Fibroblast of peridontal ligament (primary cell): Measurements from ENCODE around the gene MED9.
"Not testable (repeated sequence)": the region's sequence is repeated elsewhere in the genome, so short reads cannot be mapped to it uniquely, and the experiment has no call there.

Experiments
- DNase-seq: peaks from one replicate; pipeline ENCODE4 v3.0.0-alpha.2; 2010; ENCODE audit errors: extremely low read depth

Gene MED9

DNA sequence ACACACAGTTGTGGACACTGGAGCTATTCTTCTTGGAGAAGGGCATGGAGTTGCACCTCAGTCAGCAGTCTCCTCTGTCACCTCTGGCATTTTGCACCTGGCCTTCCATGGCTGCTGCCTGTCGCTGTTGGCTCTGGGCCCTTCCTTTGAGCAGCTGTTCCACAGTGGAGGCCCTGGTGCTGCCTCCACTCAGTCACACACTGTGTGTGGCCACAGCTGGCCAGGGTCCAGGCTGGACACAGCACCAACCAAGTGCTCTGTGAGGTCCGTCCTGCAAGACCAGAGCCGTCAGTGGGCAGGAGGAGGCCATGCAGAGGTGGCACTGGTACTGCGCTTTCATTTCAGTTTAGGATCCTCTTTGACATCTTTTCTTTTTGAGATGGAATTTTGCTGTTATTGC is 21.6 kb upstream of the MED9 start:
- no peak for DNase-seq

DNA sequence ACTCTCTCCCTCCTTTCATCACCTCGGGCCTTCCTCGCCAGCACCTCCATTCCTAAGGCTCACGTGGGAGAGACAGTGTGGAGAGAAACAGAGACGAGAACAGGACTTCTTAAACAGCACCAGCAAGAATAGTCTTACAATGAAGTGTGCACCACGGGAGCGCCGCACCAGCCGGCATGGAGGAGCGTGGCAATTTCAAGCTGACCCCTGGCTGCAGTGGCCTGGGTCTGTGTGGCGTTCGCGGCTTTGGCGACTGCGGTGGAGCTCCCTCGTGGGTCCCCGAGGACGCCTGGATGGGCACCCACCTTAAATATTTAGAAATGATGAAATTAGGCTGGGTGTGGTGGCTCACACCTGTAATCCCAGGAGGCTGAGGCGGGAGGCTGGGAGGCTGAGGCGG is 20.5 kb upstream of the MED9 start:
- DNase-seq = no peak

DNA sequence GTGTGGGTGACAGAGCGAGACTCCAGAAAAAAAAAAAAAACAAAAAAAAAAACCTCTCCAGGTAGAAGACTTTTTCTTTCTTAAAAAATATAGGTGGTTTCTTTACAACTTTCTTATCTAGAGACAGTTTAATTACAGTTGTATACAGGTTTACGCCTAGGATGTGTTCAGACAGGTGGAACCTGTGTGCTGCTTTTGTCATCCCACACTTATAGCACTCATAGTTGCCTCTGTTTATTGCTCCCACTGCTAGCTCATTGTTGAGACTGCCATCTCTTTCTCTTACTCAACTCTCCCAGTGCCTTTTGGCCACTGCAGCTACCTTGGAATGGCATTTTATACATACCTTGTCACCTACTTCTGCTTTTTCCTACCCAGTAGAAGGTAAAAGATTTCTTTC is 19.1 kb upstream of the MED9 start:
- no peak for DNase-seq

DNA sequence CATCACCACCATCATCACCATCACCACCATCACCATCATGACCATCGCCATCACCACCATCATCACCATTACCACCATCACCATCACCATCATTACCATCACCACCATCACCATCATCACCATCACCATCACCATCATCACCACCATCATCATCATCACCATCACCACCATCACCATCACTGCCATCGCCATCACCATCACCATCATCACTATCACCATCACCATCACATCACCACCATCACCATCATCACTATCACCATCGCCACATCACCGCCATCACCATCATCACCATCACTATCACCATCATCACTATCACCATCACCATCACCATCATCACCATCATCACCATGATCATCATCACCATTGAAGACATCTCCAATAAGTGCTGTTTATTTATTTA is 16.8 kb upstream of the MED9 start:
- DNase-seq = no peak

DNA sequence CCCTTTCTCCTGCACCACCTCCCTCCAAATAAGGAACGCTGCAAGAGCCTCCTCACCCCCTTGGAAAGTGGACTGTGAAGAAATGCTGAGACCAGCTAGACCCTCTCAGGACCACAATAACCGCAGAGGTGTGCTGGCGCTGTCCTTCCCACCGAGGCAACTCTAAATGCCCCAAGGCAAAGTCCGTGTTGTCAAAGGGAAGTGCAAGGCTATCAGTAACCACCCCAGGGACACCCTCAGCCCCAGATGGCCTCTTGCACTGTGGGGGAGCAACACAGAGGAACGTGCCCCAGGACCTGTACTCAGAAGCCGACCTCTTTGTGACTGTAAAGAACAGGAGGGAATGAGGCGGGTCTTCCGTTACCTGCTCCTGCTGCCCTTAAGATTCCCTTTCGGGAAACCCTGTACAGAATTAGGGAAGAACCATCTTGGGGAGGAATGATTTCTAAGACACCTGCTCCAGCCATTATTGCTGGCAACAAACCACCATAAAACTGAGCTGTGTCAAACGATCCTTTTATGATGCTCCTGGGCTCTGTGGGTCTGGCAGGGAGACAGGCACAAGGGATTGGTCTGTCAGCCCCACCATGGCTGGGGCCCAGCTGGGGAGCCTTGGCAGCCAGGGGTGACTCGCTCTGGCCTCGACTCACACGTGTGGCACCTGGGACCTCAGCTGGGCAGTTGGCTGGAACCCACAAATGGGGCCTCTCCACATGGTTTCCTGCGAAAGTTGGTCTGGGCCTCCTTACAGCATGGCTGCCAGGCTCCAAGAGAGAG is 14.6 kb upstream of the MED9 start:
- no peak for DNase-seq

DNA sequence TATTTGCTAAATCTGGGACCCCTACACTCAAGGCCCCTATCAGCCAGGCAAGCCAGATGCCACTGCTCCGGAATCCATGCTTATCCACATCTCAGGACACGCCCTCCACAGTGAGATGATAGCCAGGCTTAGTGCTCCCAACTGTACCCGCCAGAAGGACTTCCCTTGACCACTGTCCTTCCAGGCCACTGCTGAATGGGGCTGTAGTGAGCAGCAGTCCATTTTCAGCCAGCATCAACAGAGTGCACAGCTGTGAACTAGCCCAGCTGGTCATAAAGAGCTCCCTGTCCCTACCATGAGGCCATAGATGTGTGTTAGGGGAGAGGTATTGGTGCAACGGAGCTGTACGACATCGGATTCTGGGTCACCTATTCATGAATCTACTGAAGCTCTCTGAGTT is 13.0 kb upstream of the MED9 start:
- DNase-seq = no peak

DNA sequence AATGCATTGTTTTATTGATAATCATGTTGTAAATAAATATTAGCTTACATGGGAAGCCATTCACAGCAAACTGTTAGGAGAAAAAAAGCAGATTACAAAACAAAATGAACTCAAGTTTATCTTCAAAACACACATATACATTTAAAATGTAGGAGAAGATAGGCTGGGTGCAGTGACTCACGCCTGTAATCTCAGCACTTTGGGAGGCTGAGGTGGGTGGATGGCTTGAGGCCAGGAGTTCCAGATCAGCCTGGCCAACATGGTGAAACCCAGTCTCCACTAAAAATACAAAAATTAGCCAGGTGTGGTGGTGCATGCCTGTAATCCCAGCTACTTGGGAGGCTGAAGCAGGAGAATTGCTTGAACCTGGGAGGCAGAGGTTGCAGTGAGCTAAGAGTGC is 10.9 kb upstream of the MED9 start:
- DNase-seq = not testable (repeated sequence)

DNA sequence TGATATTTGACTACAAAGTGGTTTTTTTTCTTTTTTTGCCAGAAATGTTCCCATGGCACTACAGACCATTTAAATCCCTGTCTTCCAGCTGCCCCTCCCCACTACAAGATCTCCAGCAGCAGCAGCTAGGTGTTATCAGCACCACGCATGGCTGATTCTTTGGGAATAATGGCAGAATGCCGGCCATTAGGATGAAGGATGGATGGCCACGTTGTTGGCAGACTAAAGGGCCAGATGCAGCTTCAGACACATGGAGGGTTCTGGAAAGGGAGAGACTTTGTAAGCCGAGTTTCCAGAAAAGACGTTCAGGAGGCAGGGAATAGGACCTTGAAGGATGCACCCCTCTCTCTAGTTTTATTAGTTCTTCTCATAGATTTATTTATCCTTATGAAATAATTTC is 10.3 kb upstream of the MED9 start:
- no peak for DNase-seq

DNA sequence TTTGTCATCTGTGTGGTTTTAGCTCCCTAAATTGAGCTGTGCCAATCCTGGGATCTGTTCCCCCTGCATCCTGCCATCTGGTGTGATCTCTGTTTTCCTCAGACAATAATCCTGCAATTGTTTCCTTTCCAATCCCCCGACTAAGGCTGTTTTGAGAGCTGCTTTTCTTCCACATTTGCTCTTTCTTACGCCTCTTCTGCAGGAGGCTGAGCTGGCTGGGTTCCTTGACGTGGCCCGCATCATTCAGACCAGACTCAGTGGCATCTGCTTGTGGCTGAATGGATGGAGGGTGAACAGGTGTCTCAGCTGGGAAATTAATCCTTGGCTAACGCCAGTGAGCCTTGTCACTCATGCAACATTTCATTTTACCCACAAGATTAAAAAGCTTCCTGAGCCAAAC is 9.8 kb upstream of the MED9 start:
- DNase-seq = no peak

DNA sequence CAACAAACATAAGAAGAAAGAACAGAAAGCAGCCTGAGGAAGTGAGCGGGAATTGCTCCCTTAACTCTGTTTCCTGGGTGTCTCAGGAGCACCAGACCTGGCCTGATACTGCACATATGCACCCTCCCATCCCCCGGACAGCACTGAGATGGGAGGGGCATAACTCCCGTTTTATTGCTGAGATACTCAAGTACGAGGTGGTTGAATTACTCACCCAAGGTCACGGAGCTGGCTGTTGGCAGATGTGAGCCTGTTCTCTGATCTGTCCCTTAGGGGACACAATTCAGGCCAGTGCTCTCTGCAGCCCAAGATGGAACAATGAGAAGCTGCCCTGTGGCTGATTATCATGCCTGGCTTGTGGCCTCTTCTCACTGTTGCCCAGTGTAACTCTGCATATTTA is 9.1 kb upstream of the MED9 start:
- no peak for DNase-seq

DNA sequence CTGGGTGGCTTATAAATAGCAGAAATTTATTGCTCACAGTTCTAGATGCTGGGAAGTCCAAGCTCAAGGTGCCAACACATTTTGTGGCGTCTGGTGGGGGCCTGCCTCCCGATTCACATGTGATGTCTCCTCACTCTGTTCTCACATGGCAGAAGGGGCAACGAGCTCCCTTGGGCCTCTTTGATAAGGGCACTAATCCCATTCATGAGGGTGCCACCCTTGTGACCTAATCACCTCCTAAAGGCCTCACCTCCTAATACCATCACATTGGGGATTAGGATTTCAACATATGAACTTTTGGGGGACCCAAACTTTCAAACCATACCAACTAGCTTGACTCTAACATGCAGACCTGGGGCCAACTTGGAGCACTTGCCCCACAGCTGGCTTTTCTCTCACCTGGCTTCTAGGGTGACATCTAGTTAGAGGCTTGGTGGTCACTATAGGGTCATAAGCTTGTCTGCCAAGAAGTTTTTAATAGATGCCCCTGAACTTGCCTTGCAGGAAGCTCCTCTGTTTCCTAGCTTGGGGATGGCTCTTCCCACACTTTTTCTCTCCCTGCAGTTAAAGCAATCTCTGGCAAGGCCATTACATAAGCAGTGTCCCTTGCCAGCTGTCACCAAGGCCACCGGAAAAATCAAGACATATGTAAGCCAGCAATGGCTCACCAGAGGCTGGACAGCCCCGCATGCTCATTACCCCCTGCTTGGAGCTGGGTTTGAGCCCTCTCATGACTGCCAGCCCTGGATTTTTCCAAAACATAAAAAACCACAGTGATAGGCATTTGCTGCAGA is 8.4 kb upstream of the MED9 start:
- no peak for DNase-seq

DNA sequence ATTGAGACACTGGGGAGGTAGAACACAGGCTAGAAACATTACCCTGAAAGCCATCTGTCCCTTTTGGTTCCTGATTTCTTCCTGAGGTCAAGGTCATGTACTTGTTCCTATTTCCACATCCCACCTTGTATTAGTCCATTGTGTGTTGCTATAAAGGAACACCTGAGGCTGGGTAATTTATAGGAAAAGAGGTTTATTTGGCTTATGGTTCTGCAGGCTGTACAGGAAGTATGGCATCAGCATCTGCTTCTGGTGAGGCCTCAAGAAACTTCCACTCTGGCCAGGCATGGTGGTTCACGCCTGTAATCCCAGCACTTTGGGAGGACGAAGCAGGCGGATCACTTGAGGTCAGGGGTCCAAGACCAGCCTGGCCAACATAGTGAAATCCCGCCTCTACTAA is 7.4 kb upstream of the MED9 start:
- no peak for DNase-seq

DNA sequence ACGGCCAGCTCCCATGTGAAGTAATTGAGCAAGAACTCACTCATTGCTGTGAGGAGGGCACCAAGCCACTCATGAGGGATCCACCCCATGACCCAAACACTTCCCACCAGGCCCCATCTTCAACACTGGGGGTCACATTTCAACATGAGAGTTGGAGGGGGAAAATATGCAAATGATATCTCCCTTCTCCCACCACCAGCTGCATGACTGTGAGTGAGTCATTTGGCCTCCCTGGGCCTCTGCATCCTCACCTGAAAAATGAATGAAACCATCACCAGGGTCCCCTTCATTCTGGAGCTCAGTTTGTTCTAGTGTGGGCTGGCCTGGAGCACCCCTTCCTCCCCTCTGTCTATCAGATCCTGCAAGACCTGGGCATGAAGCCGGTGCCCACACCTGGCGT is 6.8 kb upstream of the MED9 start:
- DNase-seq = no peak

DNA sequence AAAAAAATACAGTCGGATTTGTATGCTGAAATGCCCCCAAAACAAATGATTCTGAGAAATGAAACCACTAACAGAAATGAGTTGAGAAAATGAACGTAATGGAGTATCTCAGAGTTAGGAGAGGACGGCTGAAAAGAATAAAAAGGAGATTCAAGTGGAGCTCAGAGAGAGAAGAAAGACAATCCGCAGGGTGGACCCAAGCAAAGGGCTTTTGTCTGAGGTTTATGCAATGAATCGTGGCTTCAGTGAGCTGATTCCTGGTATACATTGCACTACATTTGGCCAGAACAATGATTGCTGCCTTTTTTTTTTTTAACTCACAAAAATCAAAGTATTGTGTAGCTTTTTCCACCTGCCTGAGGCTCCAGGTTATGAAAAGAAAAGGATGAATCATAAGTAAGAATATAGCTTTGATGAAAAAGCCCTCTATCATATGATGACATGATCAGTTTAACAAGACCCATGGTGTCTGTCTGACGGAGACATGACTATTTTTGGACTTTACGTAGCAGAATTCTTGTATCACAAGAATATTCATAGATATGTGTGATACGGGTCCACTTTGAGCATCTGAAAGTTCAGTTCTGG is 4.4 kb upstream of the MED9 start:
- peak; percentile 7 for DNase-seq

DNA sequence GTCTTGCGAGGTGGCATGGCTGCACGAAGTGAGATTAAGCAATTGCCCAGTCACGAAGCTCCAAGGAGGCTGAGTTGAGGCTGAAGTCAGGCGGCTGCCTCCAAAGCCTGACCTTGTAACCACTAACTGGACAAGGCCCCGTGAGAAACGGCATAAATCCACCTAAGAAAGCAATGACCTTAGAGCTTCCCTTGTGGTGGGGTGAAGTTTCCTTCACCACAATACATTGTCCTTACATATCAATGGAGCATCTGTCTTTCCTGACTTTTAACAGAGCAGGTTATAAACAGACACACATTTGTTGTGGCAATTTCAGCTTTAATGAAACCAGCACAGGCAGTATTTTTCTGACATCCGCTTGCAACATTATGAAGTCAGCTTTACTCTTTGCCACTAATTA is 2.5 kb upstream of the MED9 start:
- DNase-seq = no peak

DNA sequence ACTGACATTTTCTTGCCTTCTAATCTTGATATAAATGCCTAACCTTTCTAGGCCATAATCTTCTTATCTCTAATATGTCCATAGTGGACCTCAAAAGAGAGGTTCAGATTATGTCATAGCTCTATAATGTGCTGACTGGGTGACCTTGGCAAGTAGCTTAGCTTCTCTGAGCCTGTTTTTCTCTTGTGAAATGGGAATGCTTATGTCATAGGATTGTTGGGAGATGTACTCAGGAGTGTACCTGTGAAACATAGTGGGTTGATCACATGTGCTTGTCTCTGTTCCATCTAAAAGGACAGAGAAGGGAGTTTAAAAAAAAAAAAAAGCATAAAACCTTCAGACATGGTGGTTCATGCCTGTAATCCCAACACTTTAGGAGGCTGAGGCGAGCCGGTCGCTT is 2.4 kb downstream of the MED9 start:
- DNase-seq = no peak

DNA sequence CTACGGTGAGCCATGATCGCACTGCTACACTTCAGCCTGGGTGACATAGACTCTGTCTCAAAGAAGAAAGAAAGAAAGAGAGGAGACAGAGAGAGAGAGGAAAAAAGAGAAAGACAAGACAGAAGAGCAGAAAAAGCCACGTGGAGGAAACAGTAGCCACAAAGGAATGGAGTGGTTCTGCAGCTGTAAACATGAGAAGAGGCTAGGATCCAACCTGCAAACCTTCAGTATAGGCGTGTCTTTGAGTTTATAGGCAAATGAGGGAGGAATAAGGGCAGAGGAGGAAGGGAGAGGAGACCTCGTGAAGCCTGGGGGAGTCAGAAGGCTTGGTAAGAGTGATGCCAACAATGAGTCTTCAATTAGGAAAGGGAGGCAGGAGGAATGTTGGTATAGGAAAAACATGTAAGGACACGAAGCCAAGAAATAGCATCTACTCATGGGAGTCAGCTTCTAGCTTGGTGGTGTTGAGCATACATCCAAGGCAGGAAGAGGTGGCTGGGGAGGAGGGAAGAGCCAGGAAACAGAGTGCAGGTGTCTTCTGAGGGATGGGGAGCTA is 3.9 kb downstream of the MED9 start:
- DNase-seq = no peak

DNA sequence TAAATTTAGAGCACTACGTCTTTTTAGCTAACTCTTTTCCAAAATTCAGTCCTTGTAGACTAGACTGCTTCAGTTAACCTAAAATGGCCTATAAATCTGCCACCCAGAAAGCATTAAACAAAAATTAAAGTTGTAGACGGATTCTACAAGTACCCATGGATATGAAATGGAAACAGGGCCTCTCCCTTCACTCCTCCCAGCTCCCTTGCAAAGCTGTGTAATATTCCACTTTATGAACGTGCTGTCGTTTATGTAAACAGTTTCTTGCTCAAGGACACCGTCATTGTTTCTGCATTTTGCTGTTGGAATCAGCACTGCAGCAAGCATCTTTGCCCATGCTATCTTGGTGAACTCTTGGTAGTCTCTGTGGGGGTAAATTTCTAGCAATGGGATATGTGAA is 5.1 kb downstream of the MED9 start:
- DNase-seq = no peak

DNA sequence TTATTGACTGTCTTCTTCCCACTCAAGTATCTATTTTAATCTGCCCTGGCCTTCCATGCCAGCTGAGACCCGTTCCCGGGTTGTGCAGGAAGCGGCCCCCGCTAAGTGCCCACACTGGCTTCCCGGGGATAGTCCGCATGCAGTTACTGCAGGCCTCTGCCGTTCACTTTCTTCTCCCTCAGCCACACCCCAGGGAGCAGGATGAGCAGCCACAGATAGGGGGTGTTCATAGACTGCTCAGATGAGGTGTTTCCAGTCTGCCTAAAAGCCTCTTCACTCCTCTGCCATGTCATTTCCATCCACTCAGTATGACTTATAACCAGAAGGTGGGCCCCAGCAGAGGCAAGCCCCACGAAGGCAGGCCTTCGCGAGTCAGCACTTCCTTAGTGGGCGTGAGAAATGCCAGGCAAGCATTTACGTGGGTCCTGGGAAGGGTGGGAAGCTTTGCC is 7.7 kb downstream of the MED9 start:
- no peak for DNase-seq

DNA sequence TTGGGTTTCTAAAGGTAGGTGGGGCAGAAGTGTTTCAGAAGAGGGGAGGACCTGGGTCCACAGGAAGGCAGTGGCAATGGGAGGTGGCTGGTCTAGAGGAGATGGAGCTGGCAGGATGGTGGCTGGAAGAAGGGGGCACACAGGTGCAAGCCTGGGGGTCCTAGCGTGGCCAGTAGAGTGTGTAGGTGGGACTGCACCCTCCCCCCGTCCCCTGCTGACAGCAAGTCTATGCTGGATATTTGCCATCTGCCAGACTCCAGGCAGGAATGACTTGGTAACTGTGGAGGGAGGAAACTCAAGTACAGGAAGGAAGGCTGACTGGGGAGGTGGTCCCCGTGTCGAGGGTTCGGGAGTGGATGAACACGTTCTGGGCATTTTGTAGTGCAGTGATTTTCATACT is 8.6 kb downstream of the MED9 start:
- no peak for DNase-seq

DNA sequence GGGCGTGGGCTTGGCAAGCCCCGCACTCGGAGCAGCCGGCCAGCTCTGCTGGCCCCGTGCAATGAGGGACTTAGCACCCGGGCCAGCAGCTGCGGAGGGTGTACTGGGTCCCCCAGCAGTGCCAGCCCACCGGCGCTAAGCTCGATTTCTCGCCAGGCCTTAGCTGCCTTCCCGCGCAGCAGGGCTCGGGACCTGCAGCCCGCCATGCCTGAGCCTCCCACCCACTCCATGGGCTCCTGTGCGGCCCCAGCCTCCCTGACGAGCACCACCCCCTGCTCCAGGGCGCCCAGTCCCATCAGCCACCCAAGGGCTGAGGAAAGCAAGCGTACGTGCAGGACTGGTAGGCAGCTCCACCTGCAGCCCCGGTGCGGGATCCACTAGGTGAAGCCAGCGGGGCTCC is 9.6 kb downstream of the MED9 start:
- DNase-seq = not testable (repeated sequence)

DNA sequence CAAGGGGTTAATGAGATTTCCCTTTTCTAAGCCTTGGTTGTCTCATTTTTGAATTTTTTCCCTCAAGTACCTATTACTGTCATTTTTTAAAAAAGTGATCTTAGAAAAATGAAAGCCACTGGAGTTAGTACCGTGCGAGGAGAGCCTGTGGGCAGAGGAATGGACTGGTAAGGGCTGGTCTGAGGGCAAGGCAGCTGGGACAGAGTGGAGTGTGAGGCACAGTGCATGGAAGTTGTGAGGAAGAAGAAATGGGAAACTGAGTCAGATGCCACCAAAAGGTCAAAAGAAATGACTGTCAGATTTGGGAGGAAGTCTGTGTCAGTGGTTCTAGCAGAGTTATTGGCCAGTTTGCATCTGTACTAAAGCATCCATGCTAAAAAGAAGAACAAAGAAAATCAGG is 11.2 kb downstream of the MED9 start:
- DNase-seq = no peak

DNA sequence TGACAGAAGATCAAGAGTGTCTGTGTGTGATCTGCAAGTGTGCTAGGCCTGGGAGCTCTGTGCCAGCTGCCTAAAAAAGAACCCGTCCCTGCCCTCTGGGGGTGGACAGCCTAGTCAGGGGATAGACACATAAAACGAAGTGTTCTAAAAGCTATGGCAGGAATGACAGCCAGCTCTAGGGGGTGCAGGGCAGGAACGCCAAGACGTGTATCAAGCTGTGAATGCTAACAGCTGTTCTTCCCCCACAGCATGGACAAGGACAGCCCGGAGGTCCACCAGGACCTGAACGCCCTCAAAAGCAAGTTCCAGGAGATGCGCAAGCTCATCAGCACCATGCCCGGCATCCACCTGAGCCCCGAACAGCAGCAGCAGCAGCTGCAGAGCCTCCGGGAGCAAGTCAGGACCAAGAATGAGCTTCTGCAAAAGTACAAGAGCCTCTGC is 14.3 kb downstream of the MED9 start:
- no peak for DNase-seq
